ENCODE data around the gene DTYMK.
A peak's percentile ranks its signal among the peaks of the same experiment; 100 is the strongest.
"Not testable (repeated sequence)": the region's sequence is repeated elsewhere in the genome, so short reads cannot be mapped to it uniquely, and the experiment has no call there.

The DTYMK gene

DNA sequence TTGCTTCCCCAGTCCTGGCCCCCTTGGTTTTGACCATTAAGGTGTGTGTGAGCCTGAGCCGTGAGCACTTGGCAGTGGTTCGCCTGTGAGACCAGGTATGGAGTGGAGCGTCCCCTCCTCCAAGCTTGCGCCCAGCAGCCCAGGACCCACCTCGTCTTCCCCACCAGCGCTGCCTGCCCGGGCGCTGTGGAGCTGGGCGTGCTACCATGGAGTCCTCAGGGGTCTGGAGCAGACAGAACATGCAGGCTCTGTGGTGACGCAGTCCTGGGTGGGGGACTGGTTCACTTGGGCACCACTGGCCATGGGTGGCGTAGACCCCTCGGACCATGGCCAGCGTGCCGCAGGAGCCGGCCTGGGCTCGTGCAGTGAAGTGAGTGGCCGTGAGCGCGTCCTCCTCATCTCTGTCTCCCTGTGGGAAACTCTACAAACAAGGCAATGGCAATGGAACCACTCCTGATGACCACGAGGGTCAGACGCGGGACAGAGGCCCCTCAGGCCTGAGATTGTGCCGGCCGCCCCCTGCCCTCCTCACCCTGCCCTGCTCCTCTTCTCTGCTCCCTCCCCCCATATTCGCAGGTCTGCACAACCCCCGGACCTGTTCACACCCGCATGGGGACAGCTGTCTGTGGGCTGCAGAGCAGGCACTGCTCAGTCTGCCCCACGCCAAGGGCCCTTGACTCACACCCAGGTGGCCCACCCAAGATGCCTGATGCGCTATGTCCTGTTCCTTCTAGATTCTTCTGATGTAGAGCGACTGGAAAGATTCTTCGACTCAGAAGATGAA is 15.0 kb downstream of the DTYMK start:
- DNase-seq, result no peak

DNA sequence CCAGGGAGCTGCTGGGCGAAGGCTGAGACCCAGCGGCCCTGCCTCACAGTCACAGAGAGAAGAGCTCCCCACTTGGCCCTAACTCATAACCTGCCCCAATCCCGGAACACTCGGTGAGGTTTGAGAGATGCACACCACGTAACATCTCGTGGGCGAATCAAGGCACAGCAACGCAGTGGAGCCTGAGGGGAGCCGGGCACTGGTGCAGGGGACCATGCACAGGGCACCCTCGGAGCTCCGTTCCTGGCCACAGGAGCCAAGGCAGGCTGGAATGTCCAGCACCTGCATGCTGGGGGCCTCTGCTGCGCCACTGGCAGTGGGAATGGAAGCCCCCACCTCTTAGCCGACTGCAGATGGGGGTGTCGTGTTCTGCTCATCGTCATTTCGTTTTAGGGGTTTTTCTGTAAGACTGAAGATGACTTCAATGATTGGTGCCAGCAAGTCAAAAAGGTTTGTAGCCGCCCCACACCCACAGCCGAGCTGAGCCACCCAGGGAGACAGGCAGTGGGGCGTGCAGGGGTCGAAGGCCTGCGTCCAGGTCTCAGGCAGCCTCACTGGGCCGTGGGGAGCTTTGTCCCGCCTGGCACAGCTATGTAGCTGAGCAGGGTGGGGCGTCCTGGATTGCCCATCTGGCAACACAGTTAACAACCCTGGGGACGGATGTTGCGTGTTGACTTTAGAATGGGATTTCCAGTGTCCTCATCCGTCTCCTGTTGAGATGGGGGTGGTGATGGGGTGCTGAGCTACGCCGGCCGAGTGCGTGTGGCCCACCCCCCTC is 16.1 kb downstream of the DTYMK start:
- DNase-seq, result no peak

- DNase-seq, result no peak
Measured at GRCh38 chr2:241668839-241669238, 17.8 kb downstream of the DTYMK start.

DNA sequence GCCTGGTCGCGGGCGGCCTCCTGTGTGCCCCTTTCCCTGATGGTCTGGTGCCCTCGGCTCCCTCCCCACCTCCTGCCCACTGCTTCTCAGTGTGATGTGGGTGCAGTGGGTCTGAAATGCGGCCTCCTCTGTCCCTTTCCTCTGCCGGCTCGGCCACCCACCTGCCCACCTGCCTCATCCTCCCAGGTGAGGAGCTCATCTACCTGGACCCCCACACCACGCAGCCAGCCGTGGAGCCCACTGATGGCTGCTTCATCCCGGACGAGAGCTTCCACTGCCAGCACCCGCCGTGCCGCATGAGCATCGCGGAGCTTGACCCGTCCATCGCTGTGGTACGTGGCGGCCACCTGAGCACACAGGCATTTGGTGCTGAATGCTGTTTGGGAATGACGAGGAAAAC is 18.3 kb downstream of the DTYMK start:
- DNase-seq, result no peak

GRCh38 chr2:241666627-241667400 is 19.8 kb downstream of the DTYMK start:
- peak; percentile 93 for DNase-seq

DNA sequence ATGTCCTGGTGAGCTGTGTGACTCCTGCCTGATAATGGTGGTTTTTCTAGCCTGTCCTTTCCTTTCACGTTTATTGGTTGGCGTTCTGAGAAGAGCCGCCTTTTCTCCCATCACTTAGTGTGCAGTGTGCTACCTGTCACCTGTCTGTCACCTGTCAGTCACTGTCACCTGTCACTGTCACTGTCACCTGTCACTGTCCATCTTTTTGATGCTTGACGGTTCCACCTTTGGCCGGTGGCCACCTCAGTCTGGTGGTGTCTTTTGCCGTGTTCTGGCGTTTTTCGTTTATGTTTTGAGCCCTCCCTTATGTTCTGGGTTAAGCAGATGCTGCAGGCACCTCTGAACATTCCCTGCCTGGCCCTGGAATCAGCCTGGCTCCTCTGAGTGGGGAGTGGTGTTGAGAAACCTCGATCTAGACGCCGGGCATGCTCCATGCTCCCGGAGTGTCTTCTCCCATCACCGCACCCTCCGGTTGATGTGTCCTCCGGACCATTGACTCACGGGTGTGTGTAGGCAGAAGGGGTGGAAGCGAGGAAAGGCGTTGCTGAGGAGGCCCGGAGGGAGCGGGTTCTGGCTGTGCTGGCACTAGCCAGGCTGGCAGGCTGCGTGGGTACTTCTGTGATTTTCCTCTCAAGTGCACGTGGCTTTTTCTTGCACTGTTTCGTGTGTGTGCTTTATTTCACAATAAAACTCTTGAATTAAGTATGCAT is 20.7 kb downstream of the DTYMK start:
- DNase-seq, result peak; percentile 46

GRCh38 chr2:241662731-241663130 is 23.9 kb downstream of the DTYMK start:
- DNase-seq, result not testable (repeated sequence)

GRCh38 chr2:241660593-241661213 is 25.9 kb downstream of the DTYMK start:
- no peak for DNase-seq

DNA sequence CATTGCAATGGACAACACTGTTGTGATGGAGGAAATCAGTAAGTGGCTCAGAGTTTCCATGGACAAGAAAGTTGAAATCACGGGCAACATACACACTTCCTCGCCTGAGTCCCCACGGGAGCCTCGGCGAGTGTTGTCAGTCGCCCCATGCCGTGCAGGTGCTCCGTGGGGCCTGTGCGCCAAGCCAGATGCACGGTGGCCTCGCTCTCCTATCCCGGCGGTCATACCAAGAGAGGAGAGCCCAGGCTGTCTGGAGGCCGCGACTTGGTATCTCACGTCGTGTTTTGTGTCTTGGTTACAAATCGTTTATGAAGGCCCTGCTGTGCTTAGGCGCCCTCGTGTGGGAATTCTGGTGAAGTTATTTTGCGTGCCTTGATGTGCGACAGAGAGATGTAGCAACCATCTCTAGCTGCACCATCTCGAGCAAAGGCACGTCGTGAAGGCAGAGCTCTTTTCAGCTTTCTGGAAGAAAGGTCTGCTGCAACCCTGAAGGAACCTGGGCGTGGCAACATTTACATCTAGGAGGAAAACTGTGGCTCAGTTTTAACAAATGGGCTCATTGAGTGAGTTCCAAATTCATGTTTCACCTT is 27.4 kb downstream of the DTYMK start:
- peak; percentile 89 for DNase-seq

- DNase-seq, result no peak
Measured at GRCh38 chr2:241658296-241658695, 28.3 kb downstream of the DTYMK start.

GRCh38 chr2:241657786-241658254 is 28.8 kb downstream of the DTYMK start:
- no peak for DNase-seq

DNA sequence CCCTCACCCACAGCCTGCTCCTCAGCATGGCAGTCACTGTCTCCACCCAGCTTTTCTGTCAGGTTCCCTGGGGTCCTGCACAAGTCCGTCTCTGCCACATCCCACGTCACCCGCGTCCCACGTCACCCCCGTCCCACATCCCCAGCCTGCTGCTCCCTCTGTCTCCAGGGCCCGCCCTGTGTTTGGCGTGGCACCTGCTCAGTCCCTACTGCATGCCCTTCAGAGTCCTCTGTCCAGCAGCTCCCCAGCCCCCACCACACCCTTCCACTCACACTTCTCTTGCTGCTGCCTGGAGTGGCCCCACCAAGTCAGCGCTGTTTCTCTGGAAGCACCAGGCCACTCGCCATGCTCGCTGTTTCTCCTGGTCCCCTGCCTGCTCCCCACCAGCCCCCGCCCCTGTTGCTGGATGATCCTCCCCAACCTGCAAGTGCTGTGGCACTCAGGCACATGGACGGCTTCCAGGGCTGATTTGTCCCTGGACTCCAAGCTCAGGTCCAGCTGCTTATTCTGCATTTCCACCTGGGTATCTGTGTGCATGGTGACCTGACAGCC is 30.3 kb downstream of the DTYMK start:
- DNase-seq, result no peak

DNA sequence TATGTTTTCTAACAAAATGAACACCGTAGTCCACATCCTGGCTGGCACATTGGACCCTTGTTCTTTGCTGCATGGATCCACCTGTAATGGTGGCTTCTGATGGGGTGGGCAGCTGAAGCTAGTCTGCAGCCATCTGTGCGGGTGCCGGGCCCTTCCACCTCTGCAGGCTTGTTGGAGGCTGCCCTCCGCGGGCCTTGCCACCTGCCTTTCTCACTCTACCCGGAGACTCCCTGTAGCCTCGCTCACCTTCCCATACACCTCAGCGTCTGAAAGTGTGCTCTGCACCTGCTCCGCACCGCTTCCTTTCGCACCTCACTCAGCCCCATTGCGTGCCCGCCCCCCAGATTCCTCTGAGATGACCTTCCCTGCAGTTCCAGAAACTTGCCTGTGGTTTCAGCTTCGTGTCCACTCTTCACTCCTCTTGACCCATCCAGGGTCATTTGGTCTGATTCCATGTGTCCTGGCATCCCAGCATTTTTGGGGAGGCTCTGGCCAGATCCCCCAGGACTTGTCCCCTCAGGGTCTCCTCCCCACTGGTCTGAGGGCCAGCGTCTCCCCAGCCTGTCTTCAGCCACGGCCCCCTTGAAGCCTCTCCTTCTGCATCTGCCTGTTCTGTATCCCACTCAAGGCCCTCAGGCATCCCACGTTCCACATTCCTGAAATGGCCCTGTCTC is 31.0 kb downstream of the DTYMK start:
- no peak for DNase-seq

- no peak for DNase-seq
Measured at GRCh38 chr2:241654551-241654950, 32.1 kb downstream of the DTYMK start.

DNA sequence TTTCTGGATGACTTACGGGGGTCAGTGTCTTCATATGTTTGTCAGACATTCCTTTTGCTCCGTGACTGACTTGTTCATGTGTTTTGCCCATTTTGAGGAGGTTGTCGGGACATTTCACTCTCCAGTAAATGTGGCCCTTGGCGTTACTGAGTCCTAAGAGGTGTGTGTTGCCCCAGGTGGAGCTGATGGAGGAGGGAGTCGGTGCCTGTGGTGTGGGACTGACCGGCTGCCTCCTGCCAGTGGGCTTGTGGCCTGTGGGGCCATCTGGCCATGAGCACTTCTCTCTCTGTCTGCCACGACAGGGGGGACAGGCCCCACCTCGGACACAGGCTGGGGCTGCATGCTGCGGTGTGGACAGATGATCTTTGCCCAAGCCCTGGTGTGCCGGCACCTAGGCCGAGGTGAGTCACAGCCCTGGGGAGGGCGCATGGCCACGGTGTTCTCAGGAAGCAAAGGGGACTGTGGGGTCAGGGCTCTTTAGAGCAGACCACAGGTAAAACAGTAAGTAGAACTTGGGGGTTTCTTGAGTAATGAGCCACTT is 33.3 kb downstream of the DTYMK start:
- DNase-seq, result no peak

DNA sequence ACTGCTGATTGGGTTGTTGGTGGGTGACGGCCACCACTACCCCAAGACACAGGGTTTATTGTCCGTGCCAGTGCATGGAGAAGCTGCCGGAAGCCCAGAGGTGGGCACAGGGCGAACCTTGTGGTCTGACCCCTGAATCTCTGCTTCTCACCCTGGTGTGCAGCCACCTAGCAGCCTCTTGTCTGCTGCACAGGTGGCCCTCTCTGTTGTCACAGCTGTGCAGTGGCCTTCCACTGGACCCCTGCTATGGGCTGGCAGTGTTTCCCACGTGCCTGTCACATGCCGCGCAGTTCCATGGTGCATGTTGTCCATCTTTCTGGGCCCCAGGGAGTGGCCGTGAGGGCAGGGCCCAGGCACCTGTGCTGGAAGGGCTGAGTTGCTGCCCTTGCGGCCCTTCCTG is 33.9 kb downstream of the DTYMK start:
- DNase-seq, result no peak

DNA sequence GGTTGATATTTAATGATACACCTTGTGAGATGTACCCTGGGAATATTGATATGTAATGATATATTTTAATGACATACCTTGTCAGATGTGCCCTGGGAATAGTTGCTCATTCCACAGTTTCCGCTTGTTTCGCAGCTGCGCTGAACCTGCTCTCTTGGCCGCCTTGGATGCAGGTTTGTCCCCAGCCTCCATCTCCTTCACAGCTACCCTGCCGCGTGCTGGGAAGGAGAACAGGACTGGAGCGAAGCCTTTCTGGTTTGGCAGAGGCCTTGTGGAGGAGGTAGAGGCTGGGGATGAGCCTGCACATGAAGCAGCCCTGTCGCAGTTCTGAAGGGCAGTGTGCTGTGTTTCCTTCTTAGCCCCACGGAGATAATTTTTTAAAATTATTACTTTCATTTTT is 34.5 kb downstream of the DTYMK start:
- no peak for DNase-seq

DNA sequence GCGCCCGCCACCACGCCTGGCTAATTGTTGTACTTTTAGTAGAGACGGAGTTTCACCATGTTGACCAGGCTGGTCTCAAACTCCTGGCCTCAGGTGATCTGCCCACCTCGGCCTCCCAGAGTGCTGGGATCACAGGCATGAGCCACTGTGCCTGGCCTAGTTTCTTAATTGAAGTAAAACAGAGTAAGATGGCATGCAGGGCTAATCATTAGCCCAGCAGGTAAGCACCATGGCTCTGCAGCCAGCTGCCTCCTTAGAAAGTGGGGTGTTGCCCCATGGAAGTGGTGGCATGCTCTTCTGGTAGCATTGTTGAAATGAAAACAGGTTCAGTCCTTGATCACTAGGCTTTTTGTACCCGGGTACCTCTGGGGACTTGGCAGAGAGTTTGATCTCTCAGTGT is 36.7 kb downstream of the DTYMK start:
- no peak for DNase-seq

- DNase-seq, result no peak
Measured at GRCh38 chr2:241649404-241649803, 37.2 kb downstream of the DTYMK start.

DNA sequence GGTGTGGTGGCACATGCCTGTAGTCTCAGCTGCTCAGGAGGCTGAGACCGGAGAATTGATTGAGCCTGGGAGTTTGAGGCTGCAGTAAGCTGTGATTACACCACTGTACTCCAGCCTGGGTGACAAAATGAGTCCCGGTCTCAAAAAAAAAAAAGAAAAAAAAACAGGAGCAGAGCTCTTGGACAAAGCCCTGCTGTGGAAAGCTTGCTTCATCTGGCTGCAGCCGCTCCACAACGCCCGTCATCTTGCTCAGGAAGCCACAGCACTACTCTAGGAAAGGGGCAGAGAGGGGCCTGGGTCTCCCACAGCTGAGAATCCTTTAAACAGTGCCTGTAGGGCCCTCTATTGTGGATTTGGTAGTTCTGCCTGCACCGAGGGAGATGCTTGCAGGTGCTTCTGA is 38.2 kb downstream of the DTYMK start:
- DNase-seq, result no peak

Measured in eye (tissue), 1 donor.